GM18507 (cell line): ENCODE data around the gene ZNF32.
A peak's percentile ranks its signal among the peaks of the same experiment; 100 is the strongest.

Experiments used
- DNase-seq: peaks from one replicate; pipeline ENCODE4 v3.0.0; 2011; ENCODE audit warnings: low read depth; ENCODE audit not compliant: insufficient read length; ENCODE audit errors: extremely low spot score
- FAIRE-seq: peaks from 2 replicates; lab custom pipeline; 2011; peaks lifted over from hg19 to GRCh38; lab: Jason Lieb, UNC

ZNF32 gene

DNA sequence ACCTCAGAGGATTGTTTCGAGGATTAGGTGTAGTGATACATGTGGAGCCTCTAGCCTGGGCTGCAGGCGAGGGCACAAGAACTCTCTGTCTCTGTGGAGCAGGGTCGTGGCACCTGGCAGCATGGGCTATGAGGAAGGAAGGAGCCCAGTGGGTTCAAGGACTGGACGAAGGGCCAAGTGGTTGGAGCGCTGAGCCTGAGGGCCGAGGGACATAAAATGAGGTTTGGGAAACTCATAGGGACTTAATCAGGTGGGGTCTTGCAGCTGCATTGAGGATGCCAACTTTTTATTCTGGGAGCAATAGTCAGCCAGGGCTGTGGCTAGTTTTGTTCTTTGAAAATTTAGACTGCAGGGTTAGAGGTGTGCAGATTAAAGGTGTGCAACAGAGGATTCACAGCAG is 33.0 kb upstream of the ZNF32 start:
- no peak for DNase-seq
- no peak for FAIRE-seq

GRCh38 chr10:43681220-43681619 is 32.5 kb upstream of the ZNF32 start:
- FAIRE-seq: no peak
- no peak for DNase-seq

- FAIRE-seq (no peak), DNase-seq (no peak)
Observed at GRCh38 chr10:43680035-43680434, 31.4 kb upstream of the ZNF32 start.

DNA sequence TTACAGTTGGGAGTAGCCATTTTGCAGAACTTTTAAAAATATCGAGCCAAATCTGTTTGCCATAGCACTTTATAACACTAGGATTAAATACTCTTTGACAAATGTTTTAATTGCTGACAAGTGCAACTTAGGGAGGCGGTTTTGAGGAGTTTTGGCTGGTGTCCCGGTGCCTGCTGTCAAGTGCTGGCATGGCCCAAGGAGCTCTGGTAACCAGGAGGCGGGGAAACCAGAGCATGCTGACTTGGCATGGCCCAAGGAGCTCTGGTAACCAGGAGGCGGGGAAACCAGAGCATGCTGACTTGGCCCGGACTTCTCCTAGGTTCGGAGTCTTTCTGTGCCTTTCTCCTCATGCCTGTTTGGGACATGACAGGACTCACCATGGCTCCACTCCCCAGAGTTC is 30.8 kb upstream of the ZNF32 start:
- no peak for FAIRE-seq
- DNase-seq: no peak

DNA sequence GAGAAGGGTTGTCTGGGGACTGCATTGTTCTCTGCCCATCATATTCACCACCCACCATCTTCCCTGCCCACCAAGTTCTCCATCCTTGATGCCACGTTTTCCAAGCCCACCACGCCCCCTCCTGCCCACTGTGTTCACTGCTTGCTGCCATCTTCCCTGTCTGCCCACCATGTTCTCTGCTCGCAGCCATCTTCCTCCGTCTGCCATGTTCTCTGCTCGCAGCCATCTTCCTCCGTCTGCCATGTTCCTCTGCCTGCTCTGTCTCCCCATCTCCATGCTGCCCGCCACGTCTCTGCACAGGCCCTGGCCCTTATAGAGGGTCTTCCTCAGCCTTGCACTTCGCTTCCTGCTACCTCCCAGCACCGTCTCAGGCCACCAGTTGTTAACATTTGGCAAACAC is 30.0 kb upstream of the ZNF32 start:
- FAIRE-seq (no peak), DNase-seq (no peak)

GRCh38 chr10:43676901-43677300 is 28.2 kb upstream of the ZNF32 start:
- FAIRE-seq: no peak
- DNase-seq: no peak

GRCh38 chr10:43676331-43676730 is 27.6 kb upstream of the ZNF32 start:
- DNase-seq: no peak
- FAIRE-seq: no peak

GRCh38 chr10:43674553-43675210 is 26.0 kb upstream of the ZNF32 start:
- no peak for DNase-seq
- FAIRE-seq: no peak

DNA sequence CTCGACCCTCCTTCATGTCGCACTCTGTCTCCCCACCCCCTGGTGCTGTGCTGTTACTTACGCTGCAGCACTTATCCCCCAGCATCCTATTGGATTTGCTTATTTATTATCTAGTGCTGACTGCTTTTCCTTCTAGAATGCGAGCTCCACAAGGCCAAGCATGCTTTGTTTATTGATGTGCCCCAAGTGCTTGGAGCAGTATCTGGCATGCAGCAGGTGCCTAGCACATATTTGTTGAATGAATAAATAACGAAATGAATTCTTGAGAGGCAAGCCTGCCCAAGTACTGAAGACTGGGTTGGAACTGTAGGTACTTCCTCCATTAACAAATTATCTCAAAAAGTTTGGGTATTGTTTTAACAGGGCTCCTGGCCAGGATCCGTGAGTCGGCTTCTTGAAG is 24.8 kb upstream of the ZNF32 start:
- no peak for DNase-seq
- FAIRE-seq: no peak

DNA sequence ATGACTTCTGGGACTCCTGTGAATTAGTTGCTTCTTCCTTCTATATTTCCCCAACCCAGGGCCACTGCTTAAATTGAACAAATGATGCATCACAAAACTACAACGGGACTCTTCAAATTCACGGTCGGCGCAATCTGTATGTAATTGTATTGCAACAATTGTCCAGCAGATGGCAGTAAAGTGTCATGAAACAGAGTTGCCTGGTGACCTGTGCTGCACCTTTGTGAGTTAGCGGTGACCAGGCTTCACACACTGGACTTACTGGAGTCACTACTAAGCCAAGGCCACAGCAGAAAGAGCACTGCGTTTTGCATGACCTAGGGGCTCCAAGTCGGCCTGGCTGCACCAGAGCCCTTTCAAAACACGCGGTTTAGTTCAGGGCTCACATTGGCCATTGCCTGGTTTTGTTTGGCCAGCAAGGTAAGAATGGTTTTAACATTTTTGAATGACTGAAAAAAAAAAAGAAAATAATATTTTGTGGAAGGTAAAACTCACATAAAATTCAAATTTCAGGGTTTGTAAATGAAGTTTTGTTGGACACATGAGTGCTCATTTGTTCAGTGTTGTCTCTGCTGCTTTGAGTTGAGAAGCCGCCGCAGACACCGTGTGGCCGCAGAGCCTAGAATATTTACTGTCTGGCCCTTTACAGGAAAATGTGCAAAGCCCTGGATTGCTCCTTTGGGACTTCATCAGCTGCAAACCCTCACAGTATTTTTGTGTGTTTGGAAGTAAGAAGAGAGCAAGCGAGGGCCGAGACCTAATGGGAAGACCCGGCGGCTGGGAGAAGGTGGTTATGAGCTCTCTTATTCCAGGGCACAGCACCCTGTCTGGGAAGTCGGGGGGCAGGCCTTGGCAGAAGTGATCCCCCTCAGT is 23.2 kb upstream of the ZNF32 start:
- DNase-seq (peak; percentile 54), FAIRE-seq (peak; percentile 89)

- FAIRE-seq (no peak), DNase-seq (no peak)
Observed at GRCh38 chr10:43669386-43669785, 20.7 kb upstream of the ZNF32 start.

DNA sequence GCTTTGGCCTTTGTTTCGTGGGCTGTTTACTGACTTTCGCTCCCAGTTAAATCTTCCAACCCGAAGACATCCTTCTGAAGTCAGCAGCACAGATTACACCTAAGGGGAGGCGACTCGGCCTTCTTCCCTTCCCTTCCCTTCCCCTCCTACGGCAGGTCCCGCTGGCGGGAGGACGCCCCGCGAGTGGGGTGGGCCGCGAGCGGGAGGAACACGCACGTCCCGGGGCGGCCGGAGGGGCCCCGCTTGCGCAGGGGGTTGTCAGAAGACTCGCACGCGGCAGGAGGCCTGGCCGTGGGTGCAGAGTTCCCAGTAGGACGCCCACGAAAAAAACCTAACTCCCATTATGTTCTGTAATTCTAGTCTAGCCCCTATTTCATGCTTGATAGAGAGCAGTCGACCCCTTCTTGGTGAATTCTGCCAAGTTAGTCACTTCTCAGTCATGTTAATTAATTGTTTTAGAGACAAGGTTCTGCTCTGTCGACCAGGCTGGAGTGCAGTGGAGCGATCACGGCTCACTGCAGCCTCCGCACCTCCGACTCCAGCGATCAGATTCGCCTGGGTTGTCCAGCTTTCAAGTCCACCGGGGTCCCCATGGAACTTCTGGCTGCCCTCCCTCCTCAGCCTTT is 19.2 kb upstream of the ZNF32 start:
- FAIRE-seq (no peak), DNase-seq (no peak)

- no peak for FAIRE-seq
- DNase-seq: no peak
Observed at GRCh38 chr10:43667317-43667731, 18.6 kb upstream of the ZNF32 start.

DNA sequence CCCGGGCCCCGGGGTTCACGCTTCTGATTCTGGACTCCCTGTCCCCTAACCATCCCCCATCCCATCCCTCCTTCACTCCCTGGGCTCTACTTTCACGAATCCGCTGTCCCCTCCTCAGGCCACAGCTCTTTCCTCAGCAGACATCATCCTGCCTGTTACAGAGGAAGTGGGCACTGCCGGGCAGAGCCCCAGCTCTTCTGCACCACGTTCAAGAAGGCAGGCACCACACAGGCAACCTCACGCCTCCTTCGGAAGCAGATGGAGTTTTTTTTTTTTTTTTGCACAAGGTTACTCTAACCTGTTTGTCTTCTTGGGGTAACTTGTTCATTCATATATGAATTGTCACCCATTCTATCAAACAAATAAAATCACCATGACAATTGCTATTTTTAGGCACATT is 17.9 kb upstream of the ZNF32 start:
- DNase-seq: no peak
- no peak for FAIRE-seq

DNA sequence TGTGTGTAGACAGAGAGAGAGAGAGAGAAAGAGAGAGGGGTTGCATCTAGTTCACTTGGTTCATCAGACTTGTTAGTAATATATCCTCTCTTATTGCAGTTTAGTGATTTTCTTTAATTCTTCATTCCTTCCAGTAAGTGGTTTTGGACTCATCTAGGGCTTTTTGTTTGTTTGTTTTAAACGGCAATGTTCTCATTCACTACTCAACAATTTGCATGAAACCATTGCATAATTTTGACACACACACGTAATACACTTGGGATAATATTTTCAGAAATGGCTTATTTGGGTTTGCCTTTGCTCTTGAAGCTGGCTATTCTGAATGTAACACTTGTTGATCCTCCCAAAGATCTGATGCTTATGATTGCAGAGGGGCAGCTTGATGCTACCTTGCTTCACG is 16.4 kb upstream of the ZNF32 start:
- no peak for FAIRE-seq
- DNase-seq: no peak

DNA sequence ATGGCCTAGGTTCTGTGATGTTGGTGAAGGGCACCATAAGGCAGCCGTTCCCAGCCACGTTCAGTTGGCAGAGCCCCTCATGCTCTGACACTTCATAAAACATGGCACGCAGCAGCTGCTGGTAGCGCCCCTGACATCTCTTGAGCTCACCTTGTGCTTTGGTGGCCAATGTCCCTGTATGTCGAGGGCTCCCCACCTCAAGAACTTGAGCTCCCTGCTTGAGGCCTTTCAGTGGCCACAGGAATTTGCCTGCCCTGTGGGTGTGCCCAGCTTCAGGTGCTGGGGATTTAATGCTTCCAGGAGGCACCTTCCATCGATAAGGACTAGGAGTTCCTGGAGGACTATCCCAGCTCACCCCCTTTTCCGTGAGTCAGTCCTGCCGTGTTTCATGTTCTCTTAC is 9.5 kb upstream of the ZNF32 start:
- FAIRE-seq: no peak
- DNase-seq: no peak

DNA sequence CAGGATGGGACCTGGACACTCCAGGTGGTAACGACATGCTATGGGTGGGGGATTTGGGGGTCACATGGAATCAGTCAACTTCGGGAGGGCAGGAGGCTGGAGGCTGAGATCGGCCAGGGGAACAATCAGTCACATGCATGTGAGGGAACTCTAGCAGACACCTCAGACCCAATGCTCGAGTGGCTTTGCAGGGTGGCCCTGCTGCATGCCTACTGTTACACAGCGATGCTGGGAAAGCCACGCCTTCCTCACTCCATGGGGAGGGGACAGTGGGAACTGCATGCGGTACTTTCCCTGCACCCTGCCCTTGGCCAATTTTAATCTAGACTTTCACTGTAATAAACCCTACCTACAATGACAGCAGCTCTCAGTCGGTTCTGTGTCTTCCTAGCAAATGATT is 6.6 kb upstream of the ZNF32 start:
- no peak for FAIRE-seq

GRCh38 chr10:43653746-43654145 is 5.1 kb upstream of the ZNF32 start:
- no peak for DNase-seq
- FAIRE-seq: no peak

More for the DNA sequence above, 6.6 kb upstream of the ZNF32 start:
- no peak for DNase-seq

DNA sequence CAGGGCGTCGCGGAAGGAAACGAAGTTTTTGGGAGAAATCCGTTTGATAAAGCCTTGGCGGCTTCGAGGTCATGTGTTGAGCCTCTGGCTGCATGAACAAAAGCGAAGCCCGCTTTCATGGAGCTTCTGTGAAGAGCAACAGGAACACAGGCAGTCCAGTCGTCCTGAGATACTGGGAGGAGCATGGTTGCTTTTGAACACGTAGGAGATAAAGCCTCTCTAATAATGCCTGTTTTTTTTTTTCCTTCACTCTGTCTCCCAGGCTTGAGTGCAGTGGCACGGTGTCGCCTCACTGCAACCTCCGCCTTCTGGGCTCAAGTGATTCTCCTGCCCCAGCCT is 473 bp upstream of the ZNF32 start:
- DNase-seq (no peak), FAIRE-seq (no peak)

DNA sequence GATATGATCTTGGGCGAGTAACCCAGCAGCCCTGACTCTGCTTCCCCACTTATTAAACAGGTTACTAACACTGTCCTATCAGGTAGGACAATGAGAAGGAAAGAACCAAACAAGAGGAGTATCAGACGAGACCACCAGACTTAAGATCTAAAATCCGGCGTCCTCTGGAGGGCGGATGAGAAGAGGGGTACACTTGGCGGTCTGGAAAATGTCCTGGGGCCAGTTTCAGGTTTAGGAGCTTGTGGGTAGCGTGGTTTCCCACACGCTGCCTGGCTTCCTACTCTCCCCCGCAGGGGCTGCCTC is 635 bp downstream of the ZNF32 start:
- no peak for DNase-seq
- no peak for FAIRE-seq

GRCh38 chr10:43647576-43647975 is 1.1 kb downstream of the ZNF32 start:
- FAIRE-seq (no peak), DNase-seq (no peak)
